ENCODE results near the gene SP6. TPM values are rescaled to one million over a fixed set of nuclear protein-coding genes. Genes with fewer than 3 reads are reported as not detected.
A peak's percentile ranks its signal among the peaks of the same experiment; 100 is the strongest.

Gene SP6
- total RNA-seq, 1 donor from 2014 or later, result 0.62 TPM

DNA sequence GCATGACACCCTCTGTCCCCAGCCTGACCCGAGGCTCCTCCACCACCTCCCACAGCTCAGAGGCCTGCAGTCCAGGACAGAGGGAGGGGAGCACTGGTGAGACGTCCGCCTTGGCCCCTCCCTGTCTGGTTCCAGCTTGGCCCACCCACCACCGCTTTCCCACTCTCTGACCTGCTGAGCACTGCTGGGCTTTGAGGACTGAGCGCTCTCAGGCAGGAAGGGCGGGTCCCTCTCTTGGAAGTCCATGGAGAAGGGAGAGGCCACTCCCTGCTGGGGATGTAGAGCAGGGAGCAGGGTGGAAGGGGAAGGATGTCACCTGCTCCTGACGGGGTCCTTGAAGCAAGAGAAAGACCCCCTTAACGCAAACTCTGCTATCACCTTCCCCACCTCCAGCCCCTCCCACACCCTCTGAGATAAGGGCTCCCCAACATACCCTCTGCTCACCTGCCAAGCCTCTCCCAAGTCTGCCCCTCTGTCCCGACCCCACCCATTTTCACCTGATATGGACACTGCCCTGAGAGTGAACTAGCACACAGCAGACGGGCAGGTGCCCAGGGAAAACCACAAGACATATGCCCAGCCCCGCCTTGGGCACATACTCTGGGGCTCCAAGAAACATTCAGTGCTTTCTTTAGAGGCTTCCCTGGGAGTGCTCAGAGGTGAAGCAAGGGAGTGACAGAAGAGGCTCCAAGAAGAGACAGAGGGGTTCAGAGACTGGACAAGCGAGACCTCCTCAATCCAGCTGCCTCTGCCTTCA, 30.8 kb downstream of the SP6 start:
- ATAC-seq (no peak), DNase-seq (ENCODE audit: low spot score) (no peak)
- intact Hi-C loops (cut with DNase I), result no loop called here

DNA sequence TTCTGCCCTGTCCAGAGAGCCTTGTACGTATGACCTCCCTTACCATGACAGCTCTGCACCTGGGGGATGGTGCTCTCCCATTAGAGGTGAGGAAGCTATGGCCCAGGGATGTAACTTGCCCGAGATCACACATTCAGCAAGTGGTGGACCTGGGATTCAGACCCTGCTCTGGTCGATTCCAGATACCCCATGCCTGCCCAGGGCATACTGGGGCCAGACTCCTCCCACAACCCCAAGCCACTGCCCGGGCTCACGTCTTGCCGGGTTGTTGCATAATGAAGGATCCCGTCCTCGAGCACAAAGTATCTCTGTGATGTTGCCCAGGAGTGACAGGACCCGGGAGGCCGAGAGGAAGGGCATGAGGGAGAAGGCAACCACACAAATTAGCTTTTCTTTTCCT, 31.5 kb downstream of the SP6 start:
- DNase-seq (ENCODE audit: low spot score) (no peak), ATAC-seq (no peak)
- intact Hi-C loops (cut with DNase I), result no loop called here

DNA sequence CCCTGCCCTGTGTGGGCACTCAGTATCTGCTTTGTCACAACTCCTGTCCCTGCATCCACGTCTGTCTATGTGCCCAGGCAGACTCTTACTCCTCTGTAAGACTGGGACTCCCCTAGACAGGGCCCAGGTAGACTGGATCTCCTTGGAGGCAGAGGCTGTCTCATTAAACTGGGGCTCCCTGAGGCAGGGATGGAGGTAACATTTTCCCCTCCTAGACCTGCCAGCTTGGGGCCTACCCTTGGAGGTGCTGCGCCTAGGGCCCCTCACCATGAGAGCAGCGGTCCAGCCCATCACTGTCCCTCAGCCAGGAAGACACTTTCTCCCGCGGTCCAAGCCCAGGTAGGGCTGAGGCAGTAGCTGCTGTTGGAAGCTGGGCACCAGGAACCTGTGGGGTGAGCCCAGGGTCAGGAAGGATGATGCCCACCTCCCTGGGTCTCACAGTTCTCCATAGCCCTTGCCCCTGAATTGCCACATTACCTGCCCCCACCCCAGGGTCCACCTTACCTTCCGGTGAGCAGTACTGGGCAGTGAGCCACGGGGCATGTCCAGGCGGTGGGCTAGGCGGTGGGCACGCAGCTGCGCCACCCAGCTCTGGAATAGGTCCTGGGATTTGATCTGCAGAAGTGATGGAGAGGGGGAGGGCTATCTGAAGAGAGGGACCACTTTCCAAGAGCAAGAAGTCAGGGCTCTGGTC, 32.8 kb downstream of the SP6 start:
- no peak for DNase-seq (ENCODE audit: low spot score)
- ATAC-seq, result no peak
- intact Hi-C loops (cut with DNase I), result no loop called here

DNA sequence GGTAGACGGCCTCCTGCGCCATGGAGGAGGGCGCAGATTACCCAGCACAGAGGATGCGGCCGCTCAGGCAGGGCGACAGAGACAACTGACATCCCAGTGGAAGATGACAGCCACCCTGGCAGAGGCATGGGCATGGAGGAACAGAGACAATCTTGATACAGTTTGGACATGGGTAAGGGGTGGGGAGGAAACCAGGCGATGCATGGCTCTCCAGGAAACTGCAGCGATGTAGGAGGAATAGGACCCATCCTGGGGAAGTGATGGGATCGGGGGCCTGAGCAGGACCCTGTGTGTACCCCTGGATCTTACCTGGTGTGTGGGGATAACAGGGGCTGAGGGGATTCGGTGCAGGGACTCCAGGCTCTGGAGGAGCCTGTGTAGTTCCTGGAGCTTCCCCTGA, 34.0 kb downstream of the SP6 start:
- no peak for DNase-seq (ENCODE audit: low spot score)
- no peak for ATAC-seq
- intact Hi-C loops (cut with DNase I), result no loop called here

DNA sequence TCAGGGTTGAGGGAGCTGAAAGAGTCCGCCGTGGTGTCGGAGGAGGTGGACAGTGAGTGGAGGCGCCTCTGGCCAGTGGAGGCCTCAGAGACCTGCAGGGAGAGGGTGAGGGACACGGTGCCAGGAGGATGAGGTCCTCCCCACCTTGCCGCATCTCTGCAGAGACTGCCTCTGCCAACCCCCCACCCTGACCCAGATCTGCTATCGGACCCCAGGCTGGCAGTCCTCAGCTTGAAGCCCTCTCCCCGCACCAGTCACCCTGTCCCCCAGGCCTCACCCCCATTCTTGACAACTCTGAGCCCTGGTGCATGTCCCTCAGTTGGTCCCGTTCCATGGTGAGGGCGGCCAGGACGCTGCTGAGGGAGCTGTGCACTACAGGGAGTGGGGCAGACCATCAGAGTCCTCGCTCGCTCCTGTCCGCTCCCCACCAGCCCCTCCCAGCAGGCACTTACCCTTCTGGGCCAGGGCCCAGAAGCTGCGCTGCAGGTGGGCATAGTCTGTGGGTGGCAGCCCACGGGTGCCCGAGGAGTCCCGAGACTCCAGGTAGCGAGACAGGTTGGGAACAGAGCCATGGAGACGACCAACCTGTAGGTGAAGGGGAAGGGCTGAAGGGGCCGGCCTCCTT, 34.7 kb downstream of the SP6 start:
- intact Hi-C loops (cut with DNase I), result no loop called here
- ATAC-seq (no peak), DNase-seq (ENCODE audit: low spot score) (no peak)

DNA sequence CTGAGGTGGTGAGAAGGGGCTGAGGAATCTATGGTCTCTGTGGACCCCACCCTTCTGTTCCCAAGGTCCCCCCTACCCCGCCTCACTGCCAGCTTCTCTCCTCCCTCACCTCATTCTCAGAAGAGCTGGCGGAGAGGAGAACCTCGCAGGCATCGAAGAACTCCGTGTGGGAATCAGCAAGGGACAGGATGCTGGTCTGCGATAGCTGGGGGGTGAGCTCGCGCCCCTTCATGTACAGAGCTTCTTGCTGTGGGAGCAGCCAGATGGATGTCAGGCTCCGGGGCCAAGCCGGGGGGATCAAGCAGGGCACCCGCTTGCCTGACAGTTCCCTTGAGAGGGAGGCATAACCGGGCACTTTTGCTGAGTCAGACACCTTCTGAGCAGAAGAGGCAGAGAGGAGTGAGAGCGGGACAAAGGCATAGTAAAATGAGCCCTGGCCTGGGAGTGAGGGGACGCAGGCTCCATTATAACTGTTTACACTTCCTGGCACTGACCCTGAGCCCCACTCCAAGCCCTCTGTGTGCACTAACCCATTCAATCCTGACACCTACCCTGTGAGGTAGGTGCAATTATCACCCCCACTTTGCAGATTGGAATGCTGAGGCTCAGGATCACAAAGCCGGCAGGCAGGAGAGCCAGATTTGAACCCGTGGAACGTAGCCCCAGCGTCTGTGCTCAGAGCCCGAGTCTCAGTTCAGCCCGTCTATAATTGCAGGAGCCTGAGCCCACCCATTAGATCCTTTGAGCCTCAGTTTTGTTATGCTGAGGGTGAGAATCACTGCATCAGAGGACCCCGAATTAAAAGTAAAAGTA, 35.7 kb downstream of the SP6 start:
- intact Hi-C loops (cut with DNase I), result no loop called here
- ATAC-seq (no peak), DNase-seq (ENCODE audit: low spot score) (peak; percentile 50)

DNA sequence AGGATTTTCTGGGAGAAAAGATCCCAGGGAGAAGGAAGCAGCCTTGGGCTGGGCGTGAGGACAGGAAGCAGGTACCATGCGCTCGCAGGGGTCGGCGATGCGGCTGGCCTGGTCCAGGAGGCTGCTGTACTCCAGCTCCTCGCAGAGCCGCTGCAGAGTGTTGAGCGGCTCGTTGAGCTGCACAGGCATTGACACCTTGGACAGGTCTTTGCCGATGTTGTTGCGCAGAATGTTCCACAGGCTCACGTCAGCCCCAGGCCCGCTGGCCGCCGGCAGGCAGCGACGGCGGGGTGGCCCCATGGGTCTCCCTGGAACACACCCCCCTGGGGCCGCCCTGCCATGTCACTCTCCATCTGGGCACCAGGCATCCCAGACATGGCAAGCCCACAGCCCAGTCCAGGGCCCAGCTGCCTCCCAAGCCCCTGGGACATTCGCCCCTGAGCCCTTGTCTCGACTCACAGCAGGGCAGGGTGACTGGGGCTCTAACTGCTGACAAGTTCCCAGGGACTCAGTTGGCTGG, 37.4 kb downstream of the SP6 start:
- intact Hi-C loops (cut with DNase I), result no loop called here
- no peak for ATAC-seq
- DNase-seq (ENCODE audit: low spot score), result peak; percentile 54

DNA sequence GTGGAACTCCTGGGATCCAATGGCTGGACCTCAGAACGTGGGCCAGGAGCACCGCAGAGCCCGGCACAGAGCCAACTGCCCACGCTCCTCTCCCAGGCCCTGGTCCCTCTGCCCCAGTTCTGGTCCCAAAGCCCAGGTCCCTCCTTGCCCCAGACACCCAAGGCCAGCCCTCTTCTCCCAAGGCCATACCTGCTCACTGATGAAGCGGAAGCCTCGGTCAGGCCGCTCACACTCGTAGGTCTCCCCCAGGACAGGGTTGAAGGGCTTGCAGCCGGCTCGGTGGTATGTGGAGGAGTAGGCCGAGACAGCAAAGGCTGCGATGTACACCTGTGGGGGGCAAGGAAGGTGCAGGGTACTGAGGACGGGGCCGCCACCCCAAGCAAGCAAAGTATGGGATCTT, 37.9 kb downstream of the SP6 start:
- intact Hi-C loops (cut with DNase I), result no loop called here
- ATAC-seq, result no peak
- DNase-seq (ENCODE audit: low spot score), result peak; percentile 52

DNA sequence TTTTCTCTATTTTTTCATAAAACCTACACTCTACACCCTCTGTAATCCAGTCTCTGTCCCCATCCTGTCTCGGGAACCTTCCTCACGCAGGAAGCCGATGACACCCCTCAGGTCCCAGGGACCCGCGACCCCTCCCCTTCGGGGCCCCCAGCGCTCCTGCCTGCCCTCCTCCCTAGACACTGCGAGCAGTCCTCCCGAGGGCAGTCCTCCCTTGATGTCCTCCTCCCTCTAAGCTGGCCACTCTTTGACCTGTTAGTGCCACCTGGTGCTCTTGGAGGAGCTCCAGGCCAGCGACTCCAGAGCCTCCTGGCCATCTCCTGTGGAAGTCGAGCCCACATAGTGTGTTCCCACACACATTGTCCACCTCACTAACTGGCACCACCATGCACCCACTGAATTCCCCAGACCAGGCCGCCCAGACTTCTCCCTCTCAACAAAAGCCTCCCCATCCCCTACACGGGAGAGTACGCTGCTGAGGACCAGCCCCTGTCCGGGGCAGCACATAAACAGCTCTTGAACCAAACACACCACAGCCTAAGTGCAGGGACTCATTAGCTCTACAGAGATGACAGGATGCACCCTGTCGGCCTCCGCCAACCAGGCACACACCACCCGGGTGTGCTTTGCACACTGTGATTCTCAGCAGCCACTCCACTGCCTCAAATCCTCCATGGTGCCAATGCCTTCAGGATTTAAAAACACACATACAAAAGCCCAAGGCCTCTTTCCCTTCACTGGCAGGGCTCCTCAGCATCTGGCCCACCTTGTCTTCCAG, 38.6 kb downstream of the SP6 start:
- intact Hi-C loops (cut with DNase I), result no loop called here

DNA sequence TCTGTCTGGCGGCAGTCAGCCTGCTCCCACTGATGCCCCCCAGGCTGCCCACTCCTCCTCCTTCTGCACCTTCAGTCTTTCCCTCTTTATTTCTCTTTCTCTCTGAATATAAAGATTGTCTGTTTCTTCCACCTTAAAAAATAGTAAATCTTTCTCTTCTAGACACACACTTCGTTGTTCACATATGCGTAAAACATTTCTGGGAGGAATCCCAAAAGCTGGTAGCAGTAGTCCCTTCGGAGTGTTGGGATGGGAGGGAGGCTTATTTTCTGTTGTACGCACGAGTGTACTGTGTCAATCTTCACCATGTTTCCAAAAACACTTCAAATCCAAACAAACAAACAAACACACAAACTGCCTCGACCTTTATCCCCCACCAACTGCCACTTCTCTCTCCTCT, 39.3 kb downstream of the SP6 start:
- intact Hi-C loops (cut with DNase I), result no loop called here
- ATAC-seq (no peak), DNase-seq (ENCODE audit: low spot score) (no peak)

More for the DNA sequence above, 38.6 kb downstream of the SP6 start:
- ATAC-seq (no peak), DNase-seq (ENCODE audit: low spot score) (peak; percentile 50)

DNA sequence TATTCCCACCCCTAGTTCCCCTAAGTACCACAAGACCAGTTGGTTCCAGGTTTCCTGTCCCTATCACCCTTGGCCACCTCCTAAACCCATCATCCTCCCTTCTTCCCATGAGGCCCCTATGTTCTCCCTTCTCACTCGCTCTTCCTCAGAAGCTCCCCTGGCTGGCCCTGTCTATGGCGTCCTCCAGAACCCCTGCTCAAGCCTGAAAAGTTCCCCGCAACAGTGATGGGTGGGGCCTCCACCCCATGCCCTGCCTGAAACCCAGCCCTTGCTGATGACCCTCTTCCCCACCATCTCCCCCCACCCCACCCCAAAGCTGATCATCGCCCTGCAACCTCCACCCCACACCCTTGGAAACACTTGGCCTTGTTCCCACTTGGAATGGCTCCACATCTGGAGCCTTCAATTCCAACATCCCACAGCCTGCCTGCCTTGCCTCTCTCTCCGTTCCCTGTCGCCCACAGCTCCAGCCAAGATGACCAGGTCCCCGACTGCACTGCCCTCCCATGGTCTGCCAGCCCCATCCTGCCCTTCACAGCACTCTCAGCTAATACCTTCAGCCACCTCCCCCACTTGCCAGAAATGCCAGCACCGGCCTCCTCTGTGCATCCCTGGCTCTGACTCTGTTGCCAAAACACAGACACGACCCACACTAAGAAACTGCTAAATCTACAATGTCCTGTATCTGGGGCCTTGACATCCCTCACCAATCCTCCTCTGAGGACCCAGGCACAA, 39.9 kb downstream of the SP6 start:
- no peak for ATAC-seq
- DNase-seq (ENCODE audit: low spot score), result peak; percentile 55
- intact Hi-C loops (cut with DNase I), result no loop called here

DNA sequence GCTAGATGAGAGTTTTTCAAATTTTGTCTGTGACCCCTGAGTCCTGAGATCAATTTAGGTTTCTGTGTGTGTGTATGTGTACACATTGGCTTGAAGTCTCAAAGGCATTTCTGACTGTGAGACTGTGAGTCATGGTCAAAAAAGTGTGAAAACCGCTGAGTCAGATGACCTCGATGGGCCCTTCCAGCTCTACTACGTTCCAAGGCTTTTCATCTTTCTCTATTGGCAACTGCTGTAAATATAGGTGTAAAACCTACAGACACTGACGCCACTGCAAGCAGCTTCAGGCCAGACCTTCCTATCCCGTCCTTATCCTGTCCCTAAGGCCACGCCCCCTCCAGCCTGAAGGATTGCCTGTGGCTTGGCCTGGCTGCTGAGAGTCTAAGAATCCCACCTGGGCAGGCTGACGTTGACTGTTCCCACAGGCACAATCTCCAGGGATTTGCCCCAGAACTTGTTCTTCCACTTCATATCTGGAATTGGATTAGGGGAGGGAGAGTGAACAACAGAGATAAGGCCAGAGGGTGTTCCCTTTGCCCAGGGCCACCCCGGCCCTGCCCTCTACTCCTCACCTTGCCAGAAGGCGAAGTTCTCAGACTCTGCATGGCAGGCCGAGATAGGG, 40.7 kb downstream of the SP6 start:
- DNase-seq (ENCODE audit: low spot score), result peak; percentile 58
- intact Hi-C loops (cut with DNase I), result no loop called here
- peak; percentile 25 for ATAC-seq

DNA sequence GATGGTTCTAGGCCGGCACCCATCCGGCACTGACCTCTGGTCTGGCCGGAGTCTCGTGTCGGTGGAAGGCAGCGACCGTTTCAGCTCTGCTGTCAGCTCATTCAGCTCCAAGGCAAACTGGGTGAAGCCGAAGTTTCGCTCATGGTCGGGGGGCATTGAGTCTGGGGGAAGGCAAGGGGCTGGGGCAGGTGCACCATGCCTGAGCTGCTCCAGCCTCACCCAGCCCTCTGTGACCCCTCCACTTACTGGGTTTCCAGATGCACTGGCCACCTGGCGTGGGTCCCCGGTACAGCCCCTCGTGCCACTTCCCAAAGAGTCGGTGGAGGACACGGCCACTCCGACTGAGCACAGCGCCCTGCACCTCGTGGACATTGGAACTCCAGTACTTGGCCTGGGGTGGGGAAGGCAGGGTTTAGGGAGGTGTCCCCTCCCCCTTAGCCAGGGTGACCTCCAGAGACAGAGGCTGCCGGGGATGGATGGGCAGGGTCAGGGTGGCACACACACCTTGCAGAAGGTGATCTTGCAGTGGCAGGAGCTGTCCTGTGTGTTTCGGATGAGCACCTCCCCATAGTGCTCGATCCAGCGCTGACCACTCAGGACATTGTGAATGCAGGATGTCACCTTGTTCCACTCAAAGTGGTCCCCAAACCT, 42.0 kb downstream of the SP6 start:
- peak; percentile 52 for DNase-seq (ENCODE audit: low spot score)
- intact Hi-C loops (cut with DNase I), result no loop called here
- ATAC-seq, result no peak

DNA sequence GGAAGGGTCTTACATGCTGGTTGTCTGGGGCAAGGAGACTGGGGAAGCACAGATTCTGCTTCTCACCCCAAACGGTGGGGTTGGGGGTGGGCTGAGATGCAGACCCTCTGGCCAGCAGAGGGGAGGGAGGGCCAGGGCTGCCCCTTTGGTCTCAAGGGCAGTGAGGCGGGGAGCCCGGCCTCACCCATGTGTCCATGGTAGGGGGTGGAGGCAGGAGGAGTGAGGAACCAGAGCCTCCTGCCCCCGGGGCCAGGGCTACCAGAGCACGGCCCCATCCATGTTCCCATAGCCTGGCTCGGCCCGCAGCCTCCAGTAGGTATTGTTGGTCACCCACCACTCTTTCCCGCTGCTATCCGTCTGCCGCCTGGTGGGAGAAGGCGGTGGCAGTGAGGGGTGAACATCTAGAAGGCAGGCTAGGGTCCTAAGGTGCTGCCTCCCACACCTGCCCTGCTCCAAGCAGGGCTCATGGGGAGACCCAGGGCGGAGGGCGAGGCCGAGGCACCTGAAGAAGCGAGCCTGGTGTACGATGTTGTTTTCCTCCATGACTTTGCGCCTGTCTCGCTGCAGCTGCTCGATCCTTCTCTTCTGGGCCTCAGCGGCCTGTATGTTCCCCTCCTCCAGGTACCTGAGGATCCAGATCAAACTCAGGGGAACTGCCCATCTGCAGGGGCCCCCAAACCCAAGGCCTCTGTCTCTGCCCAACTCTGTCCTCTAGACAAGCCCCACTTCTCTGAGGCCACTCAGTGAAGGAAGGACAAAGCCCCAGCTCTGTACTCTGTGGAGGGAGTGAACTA, 42.7 kb downstream of the SP6 start:
- ATAC-seq, result no peak
- intact Hi-C loops (cut with DNase I), result no loop called here

DNA sequence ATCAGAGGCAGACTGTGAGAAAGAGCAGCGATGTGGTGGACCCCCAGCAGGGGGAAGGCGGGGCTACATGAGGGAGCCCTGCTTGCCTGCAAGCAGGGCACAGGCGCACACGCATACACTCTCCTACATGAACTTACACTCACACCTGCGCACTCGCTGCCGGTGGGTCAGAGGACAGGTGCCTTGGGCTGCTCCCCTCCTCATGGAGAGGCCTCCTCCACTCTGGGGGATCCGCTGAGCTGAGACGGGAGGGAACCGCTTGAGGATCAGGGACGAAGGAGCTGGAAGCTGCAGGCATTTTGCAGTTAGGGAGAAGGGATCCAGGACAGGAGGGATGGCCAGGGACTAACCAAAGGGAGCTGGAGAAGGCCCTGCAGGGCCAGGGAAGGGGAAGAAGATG, 43.5 kb downstream of the SP6 start:
- intact Hi-C loops (cut with DNase I), result no loop called here
- no peak for ATAC-seq
- DNase-seq (ENCODE audit: low spot score), result peak; percentile 43

More for the DNA sequence above, 42.7 kb downstream of the SP6 start:
- DNase-seq (ENCODE audit: low spot score), result peak; percentile 43

DNA sequence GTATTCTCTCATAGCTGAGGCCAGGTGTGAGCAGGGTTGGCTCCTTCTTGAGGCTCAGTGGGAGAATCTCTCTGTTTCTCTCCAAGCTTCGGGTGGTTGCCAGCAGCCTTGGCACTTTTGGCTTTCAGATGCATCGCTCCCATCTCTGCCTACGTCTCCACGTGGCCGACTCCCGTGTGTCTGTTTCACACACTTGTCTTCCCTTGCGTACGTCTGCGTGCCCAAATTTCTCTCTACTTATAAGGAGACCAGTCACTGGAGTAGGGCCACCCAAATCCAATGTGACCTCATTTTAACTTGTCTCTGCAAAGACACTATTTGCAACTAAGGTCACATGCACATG, 44.1 kb downstream of the SP6 start:
- intact Hi-C loops (cut with DNase I), result no loop called here
- DNase-seq (ENCODE audit: low spot score) (peak; percentile 27), ATAC-seq (no peak)
